HEK293T (cell line): ENCODE measurements around the gene ZC3H12C.

Source experiments
- ARNT ChIP-seq: fragments of 450-650 bp; IDR thresholded peaks from 2 replicates; pipeline ENCODE4 v1.6.1; 2017; ENCODE audit warnings: mild to moderate bottlenecking
- BHLHE40 ChIP-seq: fragments of 450-650 bp; IDR thresholded peaks from 2 replicates; pipeline ENCODE4 v1.6.1; 2016; ENCODE audit warnings: mild to moderate bottlenecking, moderate library complexity, borderline replicate concordance
- CTBP1 ChIP-seq: fragments of 450-650 bp; IDR thresholded peaks from 2 replicates; pipeline ENCODE4 v1.6.1; 2016; ENCODE audit warnings: borderline replicate concordance
- FOXA1 ChIP-seq: fragments of 450-650 bp; IDR thresholded peaks from 2 replicates; pipeline ENCODE4 v1.6.1; 2016; ENCODE audit warnings: mild to moderate bottlenecking
- FOXM1 ChIP-seq: fragments of 450-650 bp; IDR thresholded peaks from 2 replicates; pipeline ENCODE4 v1.6.1; 2017; ENCODE audit warnings: mild to moderate bottlenecking, borderline replicate concordance
- HDGF ChIP-seq: fragments of 450-650 bp; IDR thresholded peaks from 2 replicates; pipeline ENCODE4 v1.6.1; 2017; ENCODE audit warnings: antibody characterized with exemption, borderline replicate concordance
- L3MBTL2 ChIP-seq: fragments of 450-650 bp; conservative IDR thresholded peaks from 2 replicates; pipeline ENCODE4 v1.6.1; 2016; ENCODE audit warnings: mild to moderate bottlenecking
- LEF1 ChIP-seq: fragments of 450-650 bp; IDR thresholded peaks from 2 replicates; pipeline ENCODE4 v1.6.1; 2017; ENCODE audit warnings: mild to moderate bottlenecking, borderline replicate concordance
- SP1 ChIP-seq: fragments of 450-650 bp; IDR thresholded peaks from 2 replicates; pipeline ENCODE4 v1.6.1; 2017
- SUZ12 ChIP-seq: fragments of 450-650 bp; IDR thresholded peaks from 2 replicates; pipeline ENCODE4 v1.6.1; 2016; ENCODE audit warnings: mild to moderate bottlenecking
- TARDBP ChIP-seq: fragments of 450-650 bp; IDR thresholded peaks from 2 replicates; pipeline ENCODE4 v1.6.1; 2016
- ZNF384 ChIP-seq: fragments of 450-650 bp; IDR thresholded peaks from 2 replicates; pipeline ENCODE4 v1.6.1; 2016
- TF ChIP-seq, protein P1 (sequence below): fragments of 450-650 bp; IDR thresholded peaks from 2 replicates; pipeline ENCODE4 v1.6.1; 2016

DNA sequence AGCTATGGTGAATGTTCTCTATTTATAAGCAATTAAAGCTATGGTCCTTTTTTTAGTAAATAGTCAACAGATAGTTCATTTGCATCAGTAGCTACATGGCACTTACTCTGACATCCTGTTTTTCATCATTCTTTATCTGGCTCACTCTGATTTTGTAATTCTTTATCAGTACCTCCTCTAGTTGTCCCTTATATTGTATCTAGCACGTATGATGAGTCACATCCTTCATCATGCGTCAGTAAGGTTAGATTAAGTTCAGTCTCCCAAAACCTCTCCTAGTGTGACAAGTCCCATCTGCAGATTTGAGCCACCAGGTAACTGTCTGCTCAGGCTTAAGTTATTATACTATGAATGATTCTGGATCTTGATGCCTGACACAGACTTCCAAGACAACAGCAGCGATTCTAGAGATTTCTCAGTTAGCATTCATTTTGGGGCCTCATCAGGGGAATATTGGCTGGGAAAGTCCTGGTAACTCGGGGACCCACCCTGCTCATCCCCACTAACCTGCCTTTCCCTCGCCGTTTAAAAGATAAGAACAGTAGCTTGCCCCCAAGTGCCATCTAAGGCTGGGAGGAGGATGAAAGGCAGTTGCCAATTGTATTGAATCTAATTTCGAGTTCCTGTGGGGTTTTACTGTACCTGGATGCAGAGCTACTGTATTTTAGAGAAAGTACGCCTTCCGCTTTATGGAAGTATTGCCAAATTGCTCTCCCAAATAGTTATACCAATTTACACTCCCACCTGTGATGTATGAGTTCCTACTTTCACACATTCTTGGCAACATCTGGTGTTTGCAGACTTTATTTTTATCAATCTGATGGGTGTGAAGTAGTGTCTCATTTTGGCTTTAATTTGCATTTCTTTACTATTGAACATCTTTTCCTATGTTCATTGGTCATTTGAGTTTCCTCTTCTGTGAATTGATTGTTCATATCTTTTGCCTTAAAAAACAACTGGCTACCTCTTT, 55.9 kb downstream of the ZC3H12C start:
- TF ChIP-seq ARNT (no peak), BHLHE40 (no peak), SP1 (no peak), CTBP1 (no peak), HDGF (no peak), FOXM1 (no peak), SUZ12 (no peak), LEF1 (no peak), TARDBP (no peak), FOXA1 (no peak), L3MBTL2 (no peak), ZNF384 (no peak)
- TF ChIP-seq, protein P1, sequence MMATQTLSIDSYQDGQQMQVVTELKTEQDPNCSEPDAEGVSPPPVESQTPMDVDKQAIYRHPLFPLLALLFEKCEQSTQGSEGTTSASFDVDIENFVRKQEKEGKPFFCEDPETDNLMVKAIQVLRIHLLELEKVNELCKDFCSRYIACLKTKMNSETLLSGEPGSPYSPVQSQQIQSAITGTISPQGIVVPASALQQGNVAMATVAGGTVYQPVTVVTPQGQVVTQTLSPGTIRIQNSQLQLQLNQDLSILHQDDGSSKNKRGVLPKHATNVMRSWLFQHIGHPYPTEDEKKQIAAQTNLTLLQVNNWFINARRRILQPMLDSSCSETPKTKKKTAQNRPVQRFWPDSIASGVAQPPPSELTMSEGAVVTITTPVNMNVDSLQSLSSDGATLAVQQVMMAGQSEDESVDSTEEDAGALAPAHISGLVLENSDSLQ = no peak
